HUES6 (cell line): ENCODE data around the gene SARS1.
A peak's percentile ranks its signal among the peaks of the same experiment; 100 is the strongest.

Experiments
- H3K27ac ChIP-seq: 2 replicates; pipeline ENCODE4 v1.7.0; 2013; ENCODE audit warnings: low read depth, mild to moderate bottlenecking, low read length, inconsistent platforms
- H3K27me3 ChIP-seq: 2 replicates; pipeline ENCODE4 v1.6.1; 2013; ENCODE audit warnings: low read length; ENCODE audit not compliant: control insufficient read depth, insufficient read depth
- H3K36me3 ChIP-seq: 2 replicates; pipeline ENCODE4 v1.6.1; 2013; ENCODE audit warnings: low read length; ENCODE audit not compliant: control insufficient read depth, insufficient read depth
- H3K4me1 ChIP-seq: 2 replicates; pipeline ENCODE4 v1.6.1; 2013; ENCODE audit warnings: low read length; ENCODE audit not compliant: control insufficient read depth, insufficient read depth
- H3K4me3 ChIP-seq: 2 replicates; pipeline ENCODE4 v1.5.1; 2013; ENCODE audit warnings: low read depth, low read length
- H3K9ac ChIP-seq: one replicate; pipeline ENCODE4 v1.6.1; 2013; ENCODE audit warnings: mild to moderate bottlenecking, low read length
- H3K9me3 ChIP-seq: 2 replicates; pipeline ENCODE4 v1.6.1; 2013; ENCODE audit warnings: low read depth, low read length; ENCODE audit not compliant: control insufficient read depth, insufficient read depth

SARS1 gene

GRCh38 chr1:109272831-109273547 lies 59.3 kb downstream of the SARS1 start:
- Histone ChIP-seq H3K27ac (no peak overlapping the region), H3K36me3 (peaks cover 34% of the 10 kb centered on the region), H3K4me1 (peaks cover 28% of the 10 kb centered on the region), H3K9ac (no peak overlapping the region), H3K9me3 (no peaks in the 10 kb centered on the region), H3K27me3 (no peaks in the 10 kb centered on the region), H3K4me3 (no peak overlapping the region)

DNA sequence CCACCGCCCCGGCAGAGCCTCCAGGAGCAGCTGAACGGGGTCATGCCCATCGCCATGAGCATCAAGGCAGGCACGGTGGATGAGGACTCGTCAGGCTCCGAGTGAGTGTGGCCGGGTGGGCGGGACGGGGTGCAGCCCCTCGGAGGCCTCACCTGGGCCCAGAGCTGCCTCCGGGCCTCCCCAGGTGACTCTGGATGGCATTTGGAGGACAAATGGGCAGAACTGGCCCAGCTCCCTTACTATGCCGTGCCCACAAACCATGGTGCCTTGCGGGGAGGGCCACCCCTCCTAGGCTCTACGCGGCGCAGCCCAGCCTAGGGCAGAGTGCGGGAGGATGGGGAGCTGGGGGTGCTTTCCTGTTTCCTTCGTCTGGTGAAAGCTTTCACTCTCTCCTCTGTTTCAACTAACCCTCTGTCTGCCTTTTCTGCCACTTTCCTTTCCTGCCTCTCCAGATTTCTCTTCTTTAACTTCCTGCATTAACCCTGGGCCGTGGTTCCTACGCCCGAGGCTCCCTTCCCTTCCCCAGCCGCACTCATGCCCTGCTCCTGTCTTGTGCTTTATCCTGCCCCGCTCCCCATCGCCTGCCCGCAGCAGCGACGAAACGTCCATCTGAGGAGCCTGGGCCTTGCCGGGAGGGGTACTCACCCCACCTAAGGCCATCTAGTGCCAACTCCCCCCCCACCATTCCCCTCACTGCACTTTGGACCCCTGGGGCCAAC lies 60.0 kb downstream of the SARS1 start:
- Histone ChIP-seq H3K36me3 (peaks cover 34% of the 10 kb centered on the region), H3K27ac (peak overlapping the region; percentile 54; the same call in 1 of the 2 replicates), H3K4me1 (peaks cover 28% of the 10 kb centered on the region), H3K9ac (no peak overlapping the region), H3K27me3 (no peaks in the 10 kb centered on the region), H3K9me3 (no peaks in the 10 kb centered on the region), H3K4me3 (no peak overlapping the region)

GRCh38 chr1:109274533-109275476 lies 61.1 kb downstream of the SARS1 start:
- Histone ChIP-seq H3K27ac (peak overlapping the region; percentile 54; the same call in 1 of the 2 replicates), H3K9ac (peak overlapping the region; percentile 57), H3K4me1 (peaks cover 28% of the 10 kb centered on the region), H3K36me3 (peaks cover 33% of the 10 kb centered on the region), H3K9me3 (no peaks in the 10 kb centered on the region), H3K27me3 (no peaks in the 10 kb centered on the region), H3K4me3 (peak overlapping the region; percentile 38; the same call in 1 of the 2 replicates)

- H3K27ac ChIP-seq: peak overlapping the region; percentile 54; the same call in 1 of the 2 replicates
- no peaks in the 10 kb centered on the region for H3K27me3 ChIP-seq
- peaks cover 35% of the 10 kb centered on the region for H3K36me3 ChIP-seq
- H3K9ac ChIP-seq: peak overlapping the region; percentile 34
- H3K4me3 ChIP-seq: peak overlapping the region; percentile 37; the same call in 1 of the 2 replicates
- peaks cover 28% of the 10 kb centered on the region for H3K4me1 ChIP-seq
- H3K9me3 ChIP-seq: no peaks in the 10 kb centered on the region
These were observed 62.1 kb downstream of the SARS1 start for GRCh38 chr1:109275706-109276345.

GRCh38 chr1:109277434-109278204 lies 63.9 kb downstream of the SARS1 start:
- Histone ChIP-seq H3K27ac (no peak overlapping the region), H3K36me3 (peaks cover 37% of the 10 kb centered on the region), H3K4me1 (peaks cover 41% of the 10 kb centered on the region), H3K9me3 (no peaks in the 10 kb centered on the region), H3K27me3 (no peaks in the 10 kb centered on the region), H3K4me3 (no peak overlapping the region), H3K9ac (no peak overlapping the region)

GRCh38 chr1:109279615-109280278 lies 66.0 kb downstream of the SARS1 start:
- Histone ChIP-seq H3K9ac (no peak overlapping the region), H3K9me3 (no peaks in the 10 kb centered on the region), H3K4me1 (peaks cover 38% of the 10 kb centered on the region), H3K27me3 (no peaks in the 10 kb centered on the region), H3K4me3 (no peak overlapping the region), H3K36me3 (peaks cover 33% of the 10 kb centered on the region), H3K27ac (no peak overlapping the region)

DNA sequence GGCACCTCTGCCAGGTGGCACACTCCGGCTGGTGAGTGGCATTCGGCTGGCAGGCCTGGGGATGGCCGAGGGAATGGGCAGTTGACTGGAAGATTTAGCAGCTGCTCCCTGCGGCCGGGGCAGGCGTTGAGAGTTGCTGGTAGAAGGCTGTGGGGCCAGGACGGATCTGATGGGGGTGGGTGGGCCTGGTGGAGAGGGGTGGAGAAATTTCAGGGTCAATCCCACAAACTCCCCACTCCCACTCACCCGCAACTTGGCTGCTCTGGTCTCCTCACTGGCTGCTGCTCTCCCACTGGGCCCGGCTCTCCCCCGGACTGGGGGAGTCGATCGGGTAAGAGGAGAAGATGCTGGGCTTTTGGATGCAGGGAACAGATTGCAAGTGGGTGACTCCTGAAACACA lies 67.1 kb downstream of the SARS1 start:
- H3K4me3 ChIP-seq: no peak overlapping the region
- no peaks in the 10 kb centered on the region for H3K9me3 ChIP-seq
- no peak overlapping the region for H3K27ac ChIP-seq
- H3K4me1 ChIP-seq: peaks cover 34% of the 10 kb centered on the region
- no peaks in the 10 kb centered on the region for H3K27me3 ChIP-seq
- H3K36me3 ChIP-seq: peaks cover 33% of the 10 kb centered on the region
- no peak overlapping the region for H3K9ac ChIP-seq

DNA sequence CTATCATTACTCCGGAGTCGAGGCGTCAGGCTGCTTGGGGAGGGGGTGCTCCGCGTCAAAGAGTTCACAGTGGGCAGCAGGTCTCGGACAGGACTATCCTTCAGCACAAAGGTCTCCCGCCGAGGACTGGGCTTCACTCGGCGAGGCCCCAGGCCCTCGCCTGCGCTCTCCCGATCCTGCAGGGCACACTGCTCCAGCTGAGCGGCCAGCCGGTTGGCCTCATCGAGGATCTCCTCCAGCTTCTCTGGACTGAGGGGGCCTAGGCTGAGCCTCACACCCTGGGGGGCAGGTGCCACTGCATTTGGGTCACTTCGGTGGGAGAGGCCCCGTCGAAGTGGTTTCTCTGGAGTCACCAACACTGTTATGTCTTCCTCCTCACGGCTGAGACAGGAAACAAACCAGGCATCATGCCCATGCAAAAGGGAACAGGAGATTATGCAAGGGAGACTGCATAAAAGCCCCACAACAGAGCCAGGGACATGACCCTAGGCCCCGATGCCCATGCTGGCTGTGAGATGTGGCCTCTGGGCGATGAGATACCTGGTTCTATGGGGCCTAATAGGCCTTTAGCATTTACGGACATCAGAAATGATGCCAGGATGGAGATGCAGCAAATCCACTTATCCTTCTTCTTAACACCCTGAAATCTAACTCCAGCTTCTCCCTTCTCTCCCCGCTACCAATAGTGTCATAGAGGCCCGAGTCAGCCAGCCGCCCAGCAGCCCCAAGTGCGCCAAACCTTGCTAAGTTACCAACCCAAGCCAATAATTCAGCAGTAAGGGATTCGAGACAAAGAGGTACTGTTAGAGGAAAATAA lies 68.2 kb downstream of the SARS1 start:
- no peaks in the 10 kb centered on the region for H3K9me3 ChIP-seq
- no peak overlapping the region for H3K27ac ChIP-seq
- peak overlapping the region; percentile 90 for H3K4me3 ChIP-seq
- no peaks in the 10 kb centered on the region for H3K27me3 ChIP-seq
- peaks cover 32% of the 10 kb centered on the region for H3K4me1 ChIP-seq
- H3K36me3 ChIP-seq: peaks cover 33% of the 10 kb centered on the region
- H3K9ac ChIP-seq: peak overlapping the region; percentile 86

- H3K27me3 ChIP-seq: no peaks in the 10 kb centered on the region
- no peak overlapping the region for H3K27ac ChIP-seq
- peaks cover 33% of the 10 kb centered on the region for H3K36me3 ChIP-seq
- H3K4me1 ChIP-seq: peaks cover 29% of the 10 kb centered on the region
- H3K9me3 ChIP-seq: no peaks in the 10 kb centered on the region
- H3K9ac ChIP-seq: peak overlapping the region; percentile 86
- H3K4me3 ChIP-seq: peak overlapping the region; percentile 90
These were observed 68.8 kb downstream of the SARS1 start for GRCh38 chr1:109282497-109282951.
